Activated naive CD4-positive, alpha-beta T cell treated with Interleukin-2 at 50 U/mL for 16 hours (primary cell): ENCODE measurements around the gene OR2T2.
"Not testable (repeated sequence)": the region's sequence is repeated elsewhere in the genome, so short reads cannot be mapped to it uniquely, and the experiment has no call there.

ENCODE experiments used
- DNase-seq: peaks from one replicate; pipeline ENCODE4 v3.0.0-alpha.2; 2020

Gene OR2T2, protein sequence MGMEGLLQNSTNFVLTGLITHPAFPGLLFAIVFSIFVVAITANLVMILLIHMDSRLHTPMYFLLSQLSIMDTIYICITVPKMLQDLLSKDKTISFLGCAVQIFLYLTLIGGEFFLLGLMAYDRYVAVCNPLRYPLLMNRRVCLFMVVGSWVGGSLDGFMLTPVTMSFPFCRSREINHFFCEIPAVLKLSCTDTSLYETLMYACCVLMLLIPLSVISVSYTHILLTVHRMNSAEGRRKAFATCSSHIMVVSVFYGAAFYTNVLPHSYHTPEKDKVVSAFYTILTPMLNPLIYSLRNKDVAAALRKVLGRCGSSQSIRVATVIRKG

GRCh38 chr1:248445399-248445798 is at the start of gene OR2T2:
Gene OR2T2, plus strand, starts transcription at chr1:248445637. Its CDS starts 7,161 bp downstream, at chr1:248452798.
- not testable (repeated sequence) for DNase-seq

DNA sequence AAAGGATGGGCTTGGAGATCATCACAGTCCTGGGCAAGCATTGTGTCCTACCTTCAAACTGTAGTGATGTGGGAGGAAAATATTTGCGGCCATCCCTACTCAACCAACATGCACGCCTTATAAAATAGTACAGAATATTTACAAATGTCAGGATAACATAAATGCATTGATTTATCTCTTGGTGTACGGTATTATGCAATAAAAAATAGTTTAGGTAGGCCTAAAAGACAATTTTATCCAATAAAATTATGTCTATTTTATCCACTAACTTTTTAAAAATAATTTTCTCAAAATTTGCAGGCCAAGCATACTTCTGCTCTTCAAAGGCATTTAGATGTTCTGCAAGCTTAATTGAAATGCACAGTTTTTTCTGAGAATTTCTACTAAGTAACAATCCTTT is 42.7 kb upstream of the OR2T2 start, which contains the start of gene OR2T1:
TSS of gene OR2T1 (plus strand) at position 301 of the 400 bp plus-strand sequence. CDS start 3,100 bp downstream, outside the sequence.
- no peak for DNase-seq

- no peak for DNase-seq
Observed at GRCh38 chr1:248404024-248404423, 41.4 kb upstream of the OR2T2 start.

DNA sequence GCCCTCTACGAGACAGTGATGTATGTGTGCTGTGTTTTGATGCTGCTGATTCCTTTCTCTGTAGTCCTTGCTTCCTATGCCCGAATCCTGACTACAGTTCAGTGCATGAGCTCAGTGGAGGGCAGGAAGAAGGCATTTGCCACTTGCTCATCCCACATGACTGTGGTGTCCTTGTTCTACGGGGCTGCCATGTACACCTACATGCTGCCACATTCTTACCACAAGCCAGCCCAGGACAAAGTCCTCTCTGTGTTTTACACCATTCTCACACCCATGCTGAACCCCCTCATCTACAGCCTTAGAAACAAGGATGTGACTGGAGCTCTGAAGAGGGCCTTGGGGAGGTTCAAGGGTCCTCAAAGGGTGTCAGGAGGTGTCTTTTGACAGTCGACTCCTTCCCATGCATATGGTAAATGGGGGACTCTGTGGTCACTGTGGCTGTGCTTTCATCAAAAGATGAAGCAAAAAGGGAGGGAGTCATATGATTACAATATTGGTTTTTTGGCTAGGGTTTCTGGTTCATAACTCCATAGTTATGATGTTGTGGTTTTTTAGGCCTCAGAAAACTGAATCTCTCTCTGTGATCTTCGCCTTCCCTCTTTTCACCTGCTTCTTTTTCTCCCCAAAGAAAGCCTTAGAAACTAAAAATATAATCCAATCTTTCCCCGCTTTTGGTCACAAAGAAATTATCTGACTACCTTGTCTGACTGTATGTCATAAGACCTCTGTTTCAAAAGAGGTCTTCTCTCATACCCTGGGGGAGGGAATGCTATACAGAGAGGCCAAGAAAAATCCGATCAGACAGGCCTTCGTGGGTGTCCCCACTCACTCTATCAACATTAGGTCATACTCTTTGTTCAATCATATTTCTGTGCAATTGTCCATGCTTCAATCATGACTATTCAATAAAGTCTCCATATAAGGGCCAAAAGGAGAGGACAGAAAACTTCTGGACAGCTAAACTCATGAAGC is 38.4 kb upstream of the OR2T2 start:
- DNase-seq: no peak

DNA sequence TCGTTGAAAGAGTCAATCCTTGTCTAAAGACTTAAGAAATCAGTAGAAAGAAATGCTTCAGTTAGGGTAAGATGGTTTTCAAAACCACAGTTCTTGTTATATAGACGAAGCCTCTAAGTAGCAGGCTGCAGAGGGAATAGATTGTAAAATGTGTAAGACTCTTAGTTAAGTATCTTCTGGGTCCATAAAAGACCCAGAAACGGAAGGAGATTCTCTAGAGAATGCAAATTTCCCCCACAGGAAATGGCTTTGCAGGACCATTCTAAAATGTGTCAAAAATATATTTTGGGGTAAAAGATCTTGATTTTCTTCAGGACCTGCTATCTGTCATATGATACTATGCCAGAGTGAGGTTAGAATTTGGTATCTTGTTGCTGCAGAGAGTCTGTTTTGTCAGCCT is 29.2 kb upstream of the OR2T2 start:
- no peak for DNase-seq

DNA sequence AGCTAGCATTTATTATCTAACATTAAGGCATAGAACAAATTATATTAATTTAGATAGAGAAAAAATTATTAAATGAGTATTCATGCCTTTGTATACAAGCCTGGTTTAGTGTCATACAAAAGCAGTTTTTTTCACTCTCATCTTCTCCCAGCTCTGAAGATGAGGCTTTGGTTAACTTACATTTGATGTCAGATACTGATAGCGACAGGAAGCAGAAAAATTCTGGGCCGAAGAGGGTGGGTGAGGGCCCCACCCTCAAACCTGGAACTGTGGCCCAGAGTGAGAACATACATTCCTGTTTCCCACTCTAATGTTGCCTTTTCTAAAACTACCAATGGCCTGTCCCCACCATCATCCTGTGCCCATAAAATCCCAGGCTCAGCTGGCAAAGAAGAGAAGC is 27.6 kb upstream of the OR2T2 start:
- DNase-seq: no peak

- DNase-seq: no peak
Observed at GRCh38 chr1:248421384-248421783, 24.1 kb upstream of the OR2T2 start.

DNA sequence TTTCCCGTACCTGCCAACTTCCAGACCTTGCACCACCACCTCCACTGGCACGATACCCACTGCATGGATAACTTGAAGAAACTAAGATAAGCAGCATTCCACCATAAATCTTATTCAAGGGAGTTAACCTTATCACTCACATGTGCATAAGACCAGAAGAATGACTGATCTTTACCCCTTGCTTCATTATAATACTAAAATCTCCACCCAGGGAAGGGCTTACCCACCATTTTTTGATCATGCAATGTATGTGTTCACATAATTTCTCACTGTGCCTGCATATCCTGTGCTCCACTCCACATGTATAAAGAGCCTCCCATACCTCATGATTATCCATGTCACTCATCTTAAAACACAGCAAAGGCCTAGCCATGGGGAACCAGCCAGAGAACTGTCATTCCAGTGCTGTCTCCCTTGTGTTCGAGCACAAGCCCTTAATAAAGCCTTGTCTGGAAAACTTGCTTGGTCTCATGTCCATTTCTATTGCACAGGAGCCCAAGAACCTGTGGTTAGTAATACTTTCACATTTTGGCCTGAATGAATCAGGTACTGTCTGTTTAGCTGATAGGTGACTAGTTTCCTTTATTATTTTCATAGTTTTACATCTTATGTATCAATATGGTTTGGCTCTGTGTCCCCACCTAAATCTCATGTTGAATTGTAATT is 17.8 kb upstream of the OR2T2 start:
- DNase-seq: not testable (repeated sequence)

- DNase-seq: not testable (repeated sequence)
Observed at GRCh38 chr1:248428192-248428533, 17.3 kb upstream of the OR2T2 start.

DNA sequence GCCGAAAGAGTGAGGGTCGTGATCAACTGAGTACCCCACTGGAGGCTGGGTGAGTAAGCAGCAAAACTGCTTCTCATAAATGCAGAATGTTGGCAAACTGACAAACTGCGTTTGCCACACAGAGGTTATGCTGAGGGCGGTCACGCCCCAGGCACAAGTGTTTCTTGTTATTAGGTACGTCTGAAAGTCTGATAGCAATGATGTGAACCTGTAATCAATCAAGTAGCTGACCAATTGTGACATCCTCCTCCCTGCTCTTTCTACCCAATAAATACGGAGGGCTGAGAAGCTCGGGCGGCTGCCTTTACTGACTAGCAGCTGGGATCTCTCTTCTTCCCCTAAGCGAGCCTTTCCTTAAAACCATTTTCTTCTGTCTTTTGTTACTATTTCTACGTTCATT is 13.8 kb upstream of the OR2T2 start:
- not testable (repeated sequence) for DNase-seq

DNA sequence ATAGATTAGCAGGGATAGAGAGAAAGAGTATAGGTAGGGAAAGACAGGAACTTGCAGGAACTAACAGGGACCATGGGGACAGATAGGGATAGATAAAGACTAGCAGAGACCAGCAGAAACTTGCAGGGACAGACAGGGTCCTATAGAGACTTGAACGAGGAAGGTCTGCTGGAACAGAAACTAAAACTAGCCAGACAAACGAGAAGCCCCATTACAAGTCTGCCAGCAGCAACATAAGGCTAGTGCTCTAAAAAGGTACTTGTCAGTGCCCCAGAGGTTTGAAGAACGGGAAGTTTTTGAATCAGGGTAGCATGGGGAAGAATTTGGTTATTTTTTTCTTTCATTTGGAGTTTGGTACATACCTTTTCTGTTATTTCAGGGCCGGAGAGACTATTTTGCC is 13.2 kb upstream of the OR2T2 start:
- not testable (repeated sequence) for DNase-seq

- not testable (repeated sequence) for DNase-seq
Observed at GRCh38 chr1:248433811-248434415, 11.5 kb upstream of the OR2T2 start.

DNA sequence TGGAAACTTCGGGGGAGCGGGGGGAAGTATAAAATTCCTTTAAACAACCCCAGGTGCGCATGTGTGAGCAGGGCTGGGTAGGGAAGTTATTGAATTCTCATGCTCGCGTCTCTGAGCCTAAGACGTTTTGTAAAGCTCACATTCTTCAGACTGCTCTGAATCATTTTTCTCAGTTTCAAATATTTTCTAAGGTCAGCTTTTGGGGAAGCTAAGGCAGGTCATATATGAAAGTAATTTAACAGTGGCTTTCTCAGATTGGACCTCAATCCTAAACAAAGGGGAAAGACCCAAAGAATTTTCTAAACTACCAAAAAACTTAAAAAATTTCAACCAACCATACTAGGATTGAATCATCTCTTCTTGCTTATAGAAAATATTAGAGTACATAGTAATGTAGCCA is 10.5 kb upstream of the OR2T2 start:
- DNase-seq: not testable (repeated sequence)

DNA sequence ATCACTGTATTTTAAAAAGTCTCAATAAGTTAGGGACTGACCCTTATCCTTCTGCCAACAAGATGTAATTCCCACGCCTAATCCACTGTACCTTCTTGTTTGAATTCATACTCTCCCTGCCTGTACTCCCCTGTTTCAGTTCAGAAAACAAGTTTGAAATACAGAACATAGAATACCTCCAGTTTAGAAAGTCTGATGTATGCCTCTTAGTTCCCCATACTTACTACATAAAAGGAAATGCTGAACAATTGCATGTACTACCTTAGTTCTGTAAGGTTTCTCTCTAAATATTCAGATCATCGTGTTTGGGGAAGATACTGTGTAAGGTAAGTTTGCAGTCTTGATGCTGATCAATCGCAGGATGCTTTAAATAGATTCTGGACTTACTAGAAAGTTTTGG is 9.1 kb upstream of the OR2T2 start:
- DNase-seq: not testable (repeated sequence)

DNA sequence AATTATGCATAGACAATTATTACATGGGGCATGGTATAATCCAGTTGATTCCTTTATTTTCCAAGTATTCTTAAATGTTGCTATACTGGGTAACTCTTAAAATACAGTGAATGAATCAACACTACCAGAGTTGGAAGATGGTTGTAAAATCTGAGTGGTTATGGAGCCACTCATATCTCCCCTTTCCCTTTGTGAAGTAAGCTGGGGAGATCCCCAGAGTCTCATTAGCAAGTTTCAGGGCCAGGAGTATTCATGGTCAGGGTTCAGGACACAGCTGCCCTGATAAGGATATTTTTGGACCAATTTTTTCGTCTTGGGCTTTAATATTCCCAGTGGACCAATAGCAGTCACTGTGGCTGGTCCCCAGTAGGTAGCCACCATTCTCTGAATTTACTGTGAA is 6.8 kb upstream of the OR2T2 start:
- not testable (repeated sequence) for DNase-seq

GRCh38 chr1:248439283-248439682 is 6.2 kb upstream of the OR2T2 start:
- not testable (repeated sequence) for DNase-seq

DNA sequence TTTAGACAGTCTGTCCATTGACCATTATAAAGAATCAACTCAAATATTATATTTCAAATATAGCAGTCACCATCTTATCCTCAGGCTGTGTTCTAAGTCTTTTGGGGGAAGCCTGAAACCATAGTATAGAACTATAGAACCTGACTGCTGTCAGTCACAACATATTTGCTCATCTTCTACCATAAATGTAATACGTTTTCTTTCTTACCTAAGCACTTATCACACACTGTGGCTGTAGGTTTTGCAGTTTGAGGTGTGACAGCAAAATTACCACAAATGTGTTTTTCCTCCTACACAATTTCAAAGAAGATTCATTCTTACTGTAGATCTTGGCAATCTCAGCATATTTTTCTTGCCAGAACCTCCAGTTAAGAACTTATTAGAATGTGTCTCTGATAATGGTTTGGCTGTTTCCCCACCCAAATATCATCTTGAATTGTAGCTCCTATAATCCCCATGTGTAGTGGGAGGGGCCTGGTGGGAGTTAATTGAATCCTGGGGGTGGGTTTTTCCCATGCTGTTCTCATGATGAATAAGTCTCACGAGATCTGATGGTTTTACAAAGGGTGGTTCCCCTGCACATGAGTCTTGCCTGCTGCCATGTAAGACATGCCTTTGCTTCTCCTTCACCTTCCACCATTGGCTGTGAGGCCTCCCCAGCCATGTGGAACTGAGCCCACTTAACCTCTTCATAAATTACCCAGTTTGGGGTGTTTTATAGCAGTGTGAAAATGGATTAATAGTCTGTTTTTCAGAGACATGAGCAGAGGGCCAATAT is 2.7 kb upstream of the OR2T2 start:
- DNase-seq: not testable (repeated sequence)

- DNase-seq: not testable (repeated sequence)
Observed at GRCh38 chr1:248444603-248445002, 834 bp upstream of the OR2T2 start.

DNA sequence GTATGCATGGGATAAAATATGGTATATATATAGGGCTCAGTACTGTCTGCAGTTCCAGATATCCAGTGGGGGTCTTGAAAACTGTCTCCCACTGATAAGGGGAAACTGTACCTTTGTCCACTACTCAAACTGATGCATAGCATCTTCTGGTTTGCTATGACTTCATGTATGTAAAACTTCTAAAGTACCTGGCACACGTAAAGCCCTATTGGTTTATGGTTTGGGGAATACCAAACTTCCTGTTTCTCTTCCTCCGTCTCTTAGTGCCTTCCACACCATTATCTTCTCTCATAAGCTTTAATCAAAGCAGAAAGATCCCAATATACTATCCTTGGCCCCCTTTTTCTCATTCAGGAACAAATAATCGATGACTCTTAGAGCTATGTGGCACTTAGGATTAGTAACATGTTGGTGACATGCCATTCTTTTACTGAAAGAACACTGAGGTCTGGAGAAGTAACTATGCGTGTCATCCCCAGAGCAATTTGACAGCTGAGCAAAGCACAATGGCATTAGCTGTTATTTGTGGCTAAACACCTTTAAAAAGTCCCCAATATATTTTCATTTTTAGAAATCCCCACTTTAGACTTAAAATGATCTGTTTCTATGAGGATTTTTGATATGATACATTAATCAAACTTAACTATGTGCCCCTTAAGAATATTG is 3.1 kb downstream of the OR2T2 start:
- DNase-seq: not testable (repeated sequence)

- not testable (repeated sequence) for DNase-seq
Observed at GRCh38 chr1:248449821-248450465, 4.5 kb downstream of the OR2T2 start.
